A549 (cell line): ENCODE data around the gene PHF20. TPM values are rescaled to one million over a fixed set of nuclear protein-coding genes. Genes with fewer than 3 reads are reported as not detected.

ENCODE experiments used
- ATAC-seq, 2 experiments: fragments of 200-7000 bp in 1 of 2; fragments of >200 bp in 1 of 2; cut with Nextera tagmentation in 1 of 2; cut with Tn5 transposase in 1 of 2; 3 replicates each; pipeline versions ENCODE4 v1.8.0 to v1.9.1; 2018 to 2020; ENCODE audit warnings: mild to moderate bottlenecking in 1 of 2, moderate library complexity in 1 of 2
- CTCF ChIA-PET: fragments of 300-600 bp; sonication (Branson Sonifier 250); formaldehyde crosslinking; extraction: SDS; loops from one replicate; lab custom pipeline; 2021; ENCODE audit warnings: antibody characterized with exemption, inconsistent platforms; lab: Yijun Ruan, JAX
- POLR2A ChIA-PET: fragments of 350-600 bp; formaldehyde crosslinking; extraction: SDS; loops from one replicate; lab custom pipeline; 2021; ENCODE audit warnings: antibody characterized with exemption, inconsistent platforms; lab: Yijun Ruan, JAX
- DNase-seq, 2 experiments: peaks; one replicate each; pipeline versions ENCODE4 v3.0.0 to v3.0.0-alpha.2; 2011 to 2016; ENCODE audit warnings: low read depth in 1 of 2, low spot score in 1 of 2
- FAIRE-seq: peaks from 2 replicates; lab custom pipeline; 2011; peaks lifted over from hg19 to GRCh38; lab: Jason Lieb, UNC
- H3K27ac ChIP-seq, 2 experiments: fragments of >200 bp; sonication (Bioruptor Twin); formaldehyde crosslinking; 3 replicates each; pipeline ENCODE4 v1.5.1; 2016 to 2017
- H3K4me1 ChIP-seq: fragments of >200 bp; sonication (Bioruptor Twin); formaldehyde crosslinking; 3 replicates; pipeline ENCODE4 v1.6.1; 2016
- H3K4me2 ChIP-seq: fragments of >200 bp; sonication (Bioruptor Twin); formaldehyde crosslinking; 3 replicates; pipeline ENCODE4 v1.6.1; 2016
- H3K4me3 ChIP-seq: fragments of >200 bp; sonication (Bioruptor Twin); formaldehyde crosslinking; 3 replicates; pipeline ENCODE4 v1.5.1; 2016
- H3K9me3 ChIP-seq: fragments of >200 bp; sonication (Bioruptor Twin); formaldehyde crosslinking; 3 replicates; pipeline ENCODE4 v1.6.1; 2016
- CBX2 ChIP-seq: fragments of 200-600 bp; sonication (generic); IDR thresholded peaks from 2 replicates; pipeline ENCODE4 v1.6.1; 2016; ENCODE audit warnings: low read depth, mild to moderate bottlenecking, borderline replicate concordance
- CBX8 ChIP-seq: fragments of 200-600 bp; sonication (generic); IDR thresholded peaks from 2 replicates; pipeline ENCODE4 v1.6.1; 2016
- CEBPB ChIP-seq, 2 experiments: fragments of >200 bp in 1 of 2; sonication (Bioruptor Twin) in 1 of 2; formaldehyde crosslinking in 1 of 2; IDR thresholded peaks; 2 replicates each; pipeline ENCODE4 v1.6.1; 2012 to 2016
- CHD4 ChIP-seq: fragments of 200-600 bp; sonication (generic); IDR thresholded peaks from 2 replicates; pipeline ENCODE4 v1.6.1; 2016; ENCODE audit warnings: antibody characterized with exemption, mild to moderate bottlenecking, borderline replicate concordance
- E2F6 ChIP-seq: IDR thresholded peaks from 2 replicates; pipeline ENCODE4 v1.6.1; 2012; ENCODE audit warnings: low read depth, borderline replicate concordance
- FOSB ChIP-seq: fragments of 250-450 bp; sonication (Bioruptor Pico); IDR thresholded peaks from 2 replicates; pipeline ENCODE4 v1.5.0; 2020; ENCODE audit warnings: mild to moderate bottlenecking, moderate library complexity
- FOSL2 ChIP-seq, 2 experiments: fragments of 450-650 bp in 1 of 2; fragments of >200 bp in 1 of 2; sonication (Bioruptor Twin) in 1 of 2; formaldehyde crosslinking; IDR thresholded peaks; 2 replicates each; pipeline versions ENCODE4 v1.5.0 to v1.6.1; 2016 to 2020; ENCODE audit warnings: mild to moderate bottlenecking in 1 of 2, moderate library complexity in 1 of 2
- FOXS1 ChIP-seq: fragments of 250-450 bp; sonication (Bioruptor Pico); IDR thresholded peaks from 2 replicates; pipeline ENCODE4 v1.5.0; 2020; ENCODE audit warnings: mild to moderate bottlenecking, moderate library complexity
- GATA3 ChIP-seq: IDR thresholded peaks from 2 replicates; pipeline ENCODE4 v1.6.1; 2012; ENCODE audit warnings: borderline replicate concordance
- HMGXB4 ChIP-seq: fragments of 250-450 bp; sonication (Bioruptor Pico); IDR thresholded peaks from 2 replicates; pipeline ENCODE4 v1.5.0; 2021; ENCODE audit warnings: mild to moderate bottlenecking, moderate library complexity, borderline replicate concordance
- HOXA7 ChIP-seq: fragments of 250-450 bp; sonication (Bioruptor Pico); IDR thresholded peaks from 2 replicates; pipeline ENCODE4 v1.5.0; 2020; ENCODE audit warnings: mild to moderate bottlenecking, moderate library complexity
- HOXB13 ChIP-seq: fragments of 250-450 bp; sonication (Bioruptor Pico); IDR thresholded peaks from 2 replicates; pipeline ENCODE4 v1.5.0; 2020; ENCODE audit warnings: low read depth, mild to moderate bottlenecking, moderate library complexity
- KDM1A ChIP-seq: fragments of 200-600 bp; sonication (generic); IDR thresholded peaks from 2 replicates; pipeline ENCODE4 v1.6.1; 2016; ENCODE audit warnings: low read depth, mild to moderate bottlenecking
- MAX ChIP-seq: IDR thresholded peaks from 2 replicates; pipeline ENCODE4 v1.6.1; 2012
- MAZ ChIP-seq: fragments of 150-350 bp; IDR thresholded peaks from 2 replicates; pipeline ENCODE4 v1.6.1; 2014; ENCODE audit warnings: antibody characterized with exemption, low read depth, low read length, borderline replicate concordance
- PBX3 ChIP-seq: IDR thresholded peaks from 2 replicates; pipeline ENCODE4 v1.6.1; 2012
- RAD21 ChIP-seq, 2 experiments: fragments of >200 bp in 1 of 2; sonication (Bioruptor Twin) in 1 of 2; formaldehyde crosslinking in 1 of 2; IDR thresholded peaks in 1 of 2; conservative IDR thresholded peaks in 1 of 2; 2 replicates in 1 of 2; 3 replicates in 1 of 2; pipeline ENCODE4 v1.6.1; 2012 to 2018; ENCODE audit warnings: inconsistent platforms in 1 of 2
- RCOR1 ChIP-seq: fragments of 150-350 bp; IDR thresholded peaks from 2 replicates; pipeline ENCODE4 v1.6.1; 2014; ENCODE audit warnings: antibody characterized with exemption, low read length, low read depth
- SREBF2 ChIP-seq: fragments of 450-650 bp; IDR thresholded peaks from 2 replicates; pipeline ENCODE4 v1.6.1; 2014; ENCODE audit warnings: mild to moderate bottlenecking, moderate library complexity
- TFCP2L1 ChIP-seq: fragments of 250-450 bp; sonication (Bioruptor Pico); IDR thresholded peaks from 2 replicates; pipeline ENCODE4 v1.5.0; 2021; ENCODE audit warnings: mild to moderate bottlenecking
- ZNF302 ChIP-seq: fragments of 250-450 bp; sonication (Bioruptor Pico); IDR thresholded peaks from 2 replicates; pipeline ENCODE4 v1.9.0; 2021; ENCODE audit warnings: inconsistent platforms, mild to moderate bottlenecking, moderate library complexity
- ZSCAN20 ChIP-seq: fragments of 250-450 bp; sonication (Bioruptor Pico); IDR thresholded peaks from 2 replicates; pipeline ENCODE4 v1.8.0; 2022; ENCODE audit warnings: mild to moderate bottlenecking, moderate library complexity
- WGBS: methylation state at CpG from one replicate; pipeline ENCODE4 v1.1.6; 2017; ENCODE audit errors: missing lambda C conversion rate; 5-methylcytosine and 5-hydroxymethylcytosine counted together
- polyA plus RNA-seq, 4 experiments: library from polyadenylated mRNA; depleted of rRNA in 3 of 4; stranded (reverse); fragments of >200 nt; fragmentation: RNase III in 1 of 4; extraction: RNeasy Plus Mini Kit Qiagen cat#74134 plus additional on column Dnase treatment in 1 of 4; gene quantifications; 2 replicates in 3 of 4; 3 replicates in 1 of 4; pipeline ENCODE4 v1.2.3, GENCODE V29; 2011 to 2017

Gene PHF20
- polyA plus RNA-seq, 2 of the 4 experiments (the other 2 are of a cell fraction) = 24.0 to 32.8 TPM

- TF ChIP-seq PBX3 (no peak), ZSCAN20 (CRISPR knock-in tag) (no peak; the same call in 1 of the 2 replicates), HOXA7 (CRISPR knock-in tag) (0 out of 2 replicates have a peak, but pooled peaks have one; percentile 23), CBX8 (no peak), ZNF302 (no peak), CEBPB (IDR thresholded peaks at IDR 0.05) (peak in 1 of 2 experiments; percentile 66; a peak in 2 of 4 replicates), RAD21 (conservative IDR thresholded peaks at IDR 0.05 in 1 of 2, IDR thresholded peaks at IDR 0.05 in 1 of 2) (peak; percentile 91 to 93), E2F6 (no peak), MAZ (0 out of 2 replicates have a peak, but pooled peaks have one; percentile 85), MAX (peak; percentile 39; the same call in 1 of the 2 replicates)
Measured at GRCh38 chr20:35883778-35884540, 112.1 kb downstream of the PHF20 start (continued).

- Histone ChIP-seq H3K27ac (peak overlapping the region; percentile 90 to 93), H3K9me3 (no peaks in the 10 kb centered on the region), H3K4me2 (peak overlapping the region; percentile 80), H3K4me1 (peaks cover 58% of the 10 kb centered on the region), H3K4me3 (peak overlapping the region; percentile 1)
- WGBS = 4% methylated on average over 1 of the region's 1 CpG
- TF ChIP-seq TFCP2L1 (no peak), HMGXB4 (CRISPR knock-in tag) (no peak), CBX2 (no peak), HOXB13 (CRISPR knock-in tag) (no peak), SREBF2 (no peak), KDM1A (no peak), GATA3 (no peak)
- FAIRE-seq = no peak
- ChIA-PET POLR2A (interaction anchor here (0.6 to 4.7 kb wide), 18 partner anchors 9 to 268 kb away, joined by 3 to 83 read pairs (median 4); partner anchors contain the start of genes PHF20, RBM39, SCAND1 and SPAG4), CTCF (interaction anchor here (0.7 to 3.7 kb wide), 42 partner anchors 10 to 420 kb away, joined by 3 to 31 read pairs (median 5); partner anchors contain the start of genes PHF20 and RBM39)
- DNase-seq = no peak
- no peak for ATAC-seq
Measured at GRCh38 chr20:35884541-35884865, 112.7 kb downstream of the PHF20 start.

- no peak for TF ChIP-seq RCOR1
- TF ChIP-seq MAX = no peak
- TF ChIP-seq CBX8 = no peak
- no peak for TF ChIP-seq FOSL2 (IDR thresholded peaks at IDR 0.05)
- TF ChIP-seq FOSL2 (CRISPR knock-in tag; IDR thresholded peaks at IDR 0.05) = no peak
- TF ChIP-seq ZSCAN20 (CRISPR knock-in tag) = no peak
- no peak for TF ChIP-seq MAZ
- TF ChIP-seq FOSB = no peak
- no peak for TF ChIP-seq CHD4
- no peak for TF ChIP-seq FOXS1
- Histone ChIP-seq H3K9me3 (no peaks in the 10 kb centered on the region), H3K4me1 (peaks cover 52% of the 10 kb centered on the region), H3K4me2 (peak overlapping the region; percentile 80; the same call in 2 of the 3 replicates), H3K27ac (peak overlapping the region; percentile 90 to 93), H3K4me3 (no peak overlapping the region)
- ChIA-PET CTCF (interaction anchor here (1.0 to 3.7 kb wide), 23 partner anchors 9 to 266 kb away, joined by 3 to 31 read pairs (median 6); partner anchors contain the start of gene RBM39), POLR2A (interaction anchor here (1.1 to 4.7 kb wide), 2 partner anchors 142 to 151 kb away, joined by 3 to 83 read pairs; partner anchors contain the start of gene RBM39)
- FAIRE-seq = no peak
- 64% methylated on average over 1 of the region's 1 CpG for WGBS
- DNase-seq = no peak
- ATAC-seq = no peak
Measured at GRCh38 chr20:35885212-35885611, 113.4 kb downstream of the PHF20 start.
